GM12872 (cell line): Measurements from ENCODE around the gene CYP11A1.

Source experiments
- TF ChIP-seq, protein P1 (sequence below): IDR thresholded peaks from 3 replicates; pipeline ENCODE4 v1.5.1; 2011; ENCODE audit warnings: low read depth, mild to moderate bottlenecking, low read length, moderate library complexity; ENCODE audit not compliant: insufficient read depth

CYP11A1 gene

DNA sequence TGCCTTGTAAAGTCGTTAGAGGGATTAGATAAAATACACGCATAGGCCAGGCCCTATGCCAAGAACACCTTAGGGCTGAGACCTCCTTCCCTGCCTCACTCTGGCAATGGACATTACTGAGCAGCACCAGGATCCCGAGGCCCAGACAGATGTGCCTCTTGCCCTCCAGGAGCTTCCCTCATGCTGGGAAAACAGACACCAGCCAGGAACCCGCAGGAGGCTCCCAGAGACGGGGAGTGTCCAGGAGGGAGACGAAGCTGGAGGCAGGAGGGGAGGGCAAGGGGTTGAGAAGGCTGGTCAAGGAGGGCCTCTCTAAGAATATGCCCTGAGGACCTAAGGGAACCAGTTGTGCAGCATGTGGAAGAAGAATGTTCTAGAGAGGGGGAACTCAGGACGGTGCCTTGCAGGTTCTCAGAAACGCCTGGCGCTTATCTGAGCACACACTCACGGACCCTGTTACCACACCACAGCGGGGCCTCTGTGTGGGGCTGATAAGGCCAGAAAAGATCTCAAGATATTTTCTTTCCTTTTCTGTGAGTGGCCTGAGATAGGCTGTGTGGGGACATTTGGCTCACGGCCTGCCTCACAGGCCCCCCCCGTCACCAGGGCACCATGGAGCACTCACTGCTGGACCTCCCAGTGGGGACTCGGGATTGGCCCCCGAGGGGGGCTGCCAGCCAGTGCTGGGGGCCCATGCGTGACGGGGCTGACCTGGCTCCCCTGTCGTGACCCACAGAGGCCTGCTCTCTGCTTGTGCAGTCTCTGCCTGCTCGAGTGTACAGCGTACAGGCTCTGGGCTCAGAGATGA, 22.0 kb upstream of the CYP11A1 start:
- TF ChIP-seq, protein P1, sequence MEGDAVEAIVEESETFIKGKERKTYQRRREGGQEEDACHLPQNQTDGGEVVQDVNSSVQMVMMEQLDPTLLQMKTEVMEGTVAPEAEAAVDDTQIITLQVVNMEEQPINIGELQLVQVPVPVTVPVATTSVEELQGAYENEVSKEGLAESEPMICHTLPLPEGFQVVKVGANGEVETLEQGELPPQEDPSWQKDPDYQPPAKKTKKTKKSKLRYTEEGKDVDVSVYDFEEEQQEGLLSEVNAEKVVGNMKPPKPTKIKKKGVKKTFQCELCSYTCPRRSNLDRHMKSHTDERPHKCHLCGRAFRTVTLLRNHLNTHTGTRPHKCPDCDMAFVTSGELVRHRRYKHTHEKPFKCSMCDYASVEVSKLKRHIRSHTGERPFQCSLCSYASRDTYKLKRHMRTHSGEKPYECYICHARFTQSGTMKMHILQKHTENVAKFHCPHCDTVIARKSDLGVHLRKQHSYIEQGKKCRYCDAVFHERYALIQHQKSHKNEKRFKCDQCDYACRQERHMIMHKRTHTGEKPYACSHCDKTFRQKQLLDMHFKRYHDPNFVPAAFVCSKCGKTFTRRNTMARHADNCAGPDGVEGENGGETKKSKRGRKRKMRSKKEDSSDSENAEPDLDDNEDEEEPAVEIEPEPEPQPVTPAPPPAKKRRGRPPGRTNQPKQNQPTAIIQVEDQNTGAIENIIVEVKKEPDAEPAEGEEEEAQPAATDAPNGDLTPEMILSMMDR: no peak

DNA sequence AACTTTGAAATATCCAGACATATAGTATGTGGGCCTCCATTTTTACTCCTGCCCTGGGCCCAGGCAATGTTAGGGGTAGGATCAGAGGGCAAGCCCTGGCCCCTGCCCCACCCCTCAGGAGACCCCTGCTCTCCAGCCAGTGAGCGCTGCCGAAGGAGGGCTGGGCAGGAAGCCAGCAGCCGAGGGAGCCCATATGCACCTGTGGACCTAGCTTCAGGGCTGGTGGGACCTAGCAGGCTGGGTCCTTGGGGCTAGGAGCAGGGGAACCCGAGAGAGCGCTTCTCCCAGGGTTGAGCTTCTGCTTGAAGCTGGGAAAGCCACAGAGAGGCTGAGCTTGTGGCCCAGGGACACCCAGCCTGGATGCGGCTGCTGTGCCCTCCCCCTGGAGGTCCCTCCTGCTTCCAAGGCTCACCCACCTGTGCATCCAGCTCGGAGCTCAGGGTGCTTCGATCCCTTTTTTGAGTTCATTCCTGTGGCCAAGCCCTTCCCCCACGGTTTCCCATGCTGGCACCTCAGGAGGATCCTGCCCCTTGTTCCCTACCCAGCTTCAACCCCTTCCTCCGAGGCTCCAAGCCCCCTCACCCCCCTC, 21.0 kb upstream of the CYP11A1 start:
- TF ChIP-seq, protein P1: no peak

DNA sequence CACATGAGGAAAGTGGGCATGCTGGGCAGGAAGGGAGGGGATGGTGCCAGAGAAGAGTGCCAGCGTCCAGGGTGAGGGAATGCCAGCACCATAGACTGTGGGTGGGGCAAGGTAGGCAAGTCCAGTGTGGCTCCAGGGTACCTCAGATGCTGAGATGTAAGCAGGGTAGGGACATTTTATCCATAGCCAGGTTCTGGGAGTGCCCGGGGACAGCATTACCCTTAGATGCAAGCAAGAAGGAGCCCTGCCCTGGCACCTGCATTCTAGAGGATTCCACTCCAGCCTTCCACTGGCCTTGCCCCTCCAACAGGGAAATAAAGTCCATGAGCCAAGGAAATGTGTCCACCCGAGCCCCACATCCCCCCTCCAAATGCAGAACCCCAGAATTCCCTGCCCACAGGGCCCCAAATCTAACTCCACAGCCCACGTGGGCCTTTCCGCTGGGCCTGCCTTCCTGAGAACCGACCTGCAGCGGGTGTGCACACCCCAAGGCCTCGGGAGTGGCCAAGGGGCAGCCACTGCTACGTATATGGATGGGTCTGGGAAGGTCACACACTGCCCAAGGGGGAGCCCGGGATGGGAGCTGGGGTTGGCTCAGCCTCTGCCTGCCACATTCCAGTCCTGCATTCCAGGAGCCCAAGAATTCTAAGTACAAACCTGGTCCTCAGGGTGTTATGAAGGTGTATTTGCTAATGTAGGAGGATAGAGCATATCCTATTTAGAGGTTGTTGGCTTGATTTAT, 20.3 kb upstream of the CYP11A1 start:
- TF ChIP-seq, protein P1: no peak

- TF ChIP-seq, protein P1: no peak
Observed at GRCh38 chr15:74387141-74387541, 19.7 kb upstream of the CYP11A1 start.

DNA sequence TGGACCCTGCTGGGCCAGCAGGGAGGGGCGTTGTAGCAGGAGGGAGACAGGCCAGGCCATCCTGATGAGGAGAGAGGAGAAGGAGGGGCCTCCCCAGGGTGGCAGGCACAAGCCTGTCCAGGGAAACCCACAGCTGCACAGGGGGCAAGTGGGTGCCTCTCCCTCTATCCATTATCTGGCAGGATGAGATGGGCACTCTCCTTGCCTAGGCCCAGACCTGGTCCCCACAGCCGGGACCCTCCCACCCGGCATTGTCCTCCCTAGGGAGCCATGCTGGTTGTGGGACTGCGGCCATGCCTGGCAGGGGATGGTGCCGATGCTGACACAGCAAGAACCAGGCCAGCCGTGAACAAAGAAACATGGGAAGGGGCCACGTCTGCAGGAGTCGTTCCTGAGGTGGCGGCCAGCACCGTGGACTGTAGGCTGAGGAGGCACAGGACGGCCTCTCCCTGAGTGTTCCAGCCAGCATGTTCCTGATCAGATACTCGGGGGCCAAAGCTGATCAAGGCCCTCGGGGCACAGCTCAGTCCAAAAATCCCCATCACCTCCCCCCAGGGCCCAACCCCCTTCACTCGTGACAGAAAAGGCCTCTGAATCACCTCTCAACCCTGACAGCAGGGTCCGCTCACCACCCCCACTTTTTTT, 19.2 kb upstream of the CYP11A1 start:
- TF ChIP-seq, protein P1: no peak

DNA sequence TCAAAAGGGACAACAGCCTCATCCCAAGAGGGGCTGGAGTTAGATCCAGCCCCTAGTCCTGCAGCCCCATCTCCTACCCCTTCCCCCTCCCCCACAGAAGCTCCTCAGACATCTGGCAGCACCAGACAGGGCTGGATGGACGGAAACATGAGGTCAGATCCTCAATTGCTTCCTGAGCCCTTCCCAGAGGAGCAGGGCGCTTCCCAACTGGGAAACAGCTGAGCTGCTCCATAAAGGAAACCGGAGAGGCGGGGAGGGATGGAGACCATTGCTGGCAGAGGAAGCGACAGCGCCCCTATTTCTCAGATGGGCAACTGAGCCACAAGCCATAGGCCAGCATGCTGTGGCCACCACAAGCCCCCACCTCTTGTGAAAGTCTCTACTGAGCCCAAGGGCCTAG, 18.3 kb upstream of the CYP11A1 start:
- TF ChIP-seq, protein P1: no peak
